ENCODE data around the gene GTF3C5. TPM values are rescaled to one million over a fixed set of nuclear protein-coding genes. Genes with fewer than 3 reads are reported as not detected.

Gene GTF3C5
- total and polyA plus RNA-seq, 9 donors: 32.3 to 71.6 (median 52.2) TPM

DNA sequence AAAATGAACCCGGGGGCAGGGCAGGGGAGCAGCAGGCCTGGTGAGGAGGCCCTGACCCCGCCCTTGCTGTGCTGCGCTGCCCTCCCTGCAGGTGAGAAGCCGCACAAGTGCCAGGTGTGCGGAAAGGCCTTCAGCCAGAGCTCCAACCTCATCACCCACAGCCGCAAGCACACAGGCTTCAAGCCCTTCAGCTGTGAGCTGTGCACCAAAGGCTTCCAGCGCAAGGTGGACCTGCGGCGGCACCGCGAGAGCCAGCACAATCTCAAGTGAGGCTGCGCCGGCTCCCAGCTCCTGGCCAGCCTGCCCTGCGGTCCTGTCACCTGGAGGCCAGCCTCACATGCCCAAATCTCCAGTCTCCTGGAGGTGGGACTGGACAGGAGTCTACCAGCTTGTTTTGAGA is 40.0 kb upstream of the GTF3C5 start:
- TF ChIP-seq POLR2A (IDR thresholded peaks at IDR 0.05): no peak
- TF ChIP-seq, protein P1, sequence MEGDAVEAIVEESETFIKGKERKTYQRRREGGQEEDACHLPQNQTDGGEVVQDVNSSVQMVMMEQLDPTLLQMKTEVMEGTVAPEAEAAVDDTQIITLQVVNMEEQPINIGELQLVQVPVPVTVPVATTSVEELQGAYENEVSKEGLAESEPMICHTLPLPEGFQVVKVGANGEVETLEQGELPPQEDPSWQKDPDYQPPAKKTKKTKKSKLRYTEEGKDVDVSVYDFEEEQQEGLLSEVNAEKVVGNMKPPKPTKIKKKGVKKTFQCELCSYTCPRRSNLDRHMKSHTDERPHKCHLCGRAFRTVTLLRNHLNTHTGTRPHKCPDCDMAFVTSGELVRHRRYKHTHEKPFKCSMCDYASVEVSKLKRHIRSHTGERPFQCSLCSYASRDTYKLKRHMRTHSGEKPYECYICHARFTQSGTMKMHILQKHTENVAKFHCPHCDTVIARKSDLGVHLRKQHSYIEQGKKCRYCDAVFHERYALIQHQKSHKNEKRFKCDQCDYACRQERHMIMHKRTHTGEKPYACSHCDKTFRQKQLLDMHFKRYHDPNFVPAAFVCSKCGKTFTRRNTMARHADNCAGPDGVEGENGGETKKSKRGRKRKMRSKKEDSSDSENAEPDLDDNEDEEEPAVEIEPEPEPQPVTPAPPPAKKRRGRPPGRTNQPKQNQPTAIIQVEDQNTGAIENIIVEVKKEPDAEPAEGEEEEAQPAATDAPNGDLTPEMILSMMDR (IDR thresholded peaks at IDR 0.05): no peak
- no peak for TF ChIP-seq EP300 (IDR thresholded peaks at IDR 0.05)
- 89 to 90% (median 90%) methylated on average over 10 to 14 of the region's 14 CpGs for WGBS, 3 donors
- no peaks in the 10 kb centered on the region for H3K27me3 ChIP-seq
- H3K4me3 ChIP-seq: no peak overlapping the region
- no peaks in the 10 kb centered on the region for H3K9me3 ChIP-seq
- no peak for DNase-seq
- intact Hi-C loops (cut with DNase I): no loop called here
- no peak overlapping the region for H3K27ac ChIP-seq
- H3K4me1 ChIP-seq (ENCODE audit: insufficient read depth): no peaks in the 10 kb centered on the region
- H3K36me3 ChIP-seq: no peaks in the 10 kb centered on the region

DNA sequence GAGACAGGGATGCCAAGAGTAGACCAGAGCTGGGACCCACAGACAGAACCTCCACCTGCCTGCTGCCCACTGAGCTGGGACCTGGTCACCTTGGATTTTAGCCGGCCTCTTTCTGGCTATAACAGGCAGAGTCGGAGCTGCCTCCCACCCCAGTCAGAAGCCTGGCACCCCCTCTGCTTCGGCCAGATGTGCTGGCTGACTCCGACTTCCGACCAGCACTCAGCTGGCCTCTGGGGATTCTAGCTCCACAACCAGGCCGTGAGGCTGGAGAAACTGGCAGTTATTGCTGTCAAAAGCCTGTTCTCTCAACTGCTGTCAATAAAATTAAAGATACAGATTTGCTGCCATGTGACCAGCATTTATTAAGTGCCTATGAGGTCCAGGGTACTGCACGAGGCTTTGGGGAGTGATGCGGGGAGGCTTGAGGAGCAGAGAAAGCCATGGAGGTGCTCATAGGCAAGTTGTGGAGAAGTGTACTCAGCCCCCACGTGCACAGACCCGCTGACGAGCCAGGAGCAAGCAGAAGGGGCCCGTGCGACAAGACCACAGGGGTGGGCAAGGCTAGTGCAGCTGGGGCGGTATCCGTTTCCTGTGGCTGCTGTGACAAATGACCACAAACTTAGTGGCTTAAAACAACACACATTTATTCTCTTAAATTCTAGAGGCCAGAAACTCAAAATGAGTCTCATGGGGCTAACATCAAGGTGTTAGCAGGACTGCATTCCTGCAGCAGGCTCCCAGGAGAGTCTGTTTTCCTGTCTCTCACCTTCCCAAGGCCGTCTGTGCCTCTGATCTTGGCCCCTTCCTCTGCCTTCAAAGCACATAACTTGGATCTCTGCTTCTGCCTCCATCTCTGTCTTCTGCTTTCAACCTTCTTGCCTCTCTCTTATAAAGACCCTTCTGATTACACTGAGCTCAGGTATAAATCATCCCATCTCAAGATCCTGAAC is 39.2 kb upstream of the GTF3C5 start:
- WGBS, 3 donors: 44% methylated on average over 16 of the region's 16 CpGs
- no peaks in the 10 kb centered on the region for H3K27me3 ChIP-seq

DNA sequence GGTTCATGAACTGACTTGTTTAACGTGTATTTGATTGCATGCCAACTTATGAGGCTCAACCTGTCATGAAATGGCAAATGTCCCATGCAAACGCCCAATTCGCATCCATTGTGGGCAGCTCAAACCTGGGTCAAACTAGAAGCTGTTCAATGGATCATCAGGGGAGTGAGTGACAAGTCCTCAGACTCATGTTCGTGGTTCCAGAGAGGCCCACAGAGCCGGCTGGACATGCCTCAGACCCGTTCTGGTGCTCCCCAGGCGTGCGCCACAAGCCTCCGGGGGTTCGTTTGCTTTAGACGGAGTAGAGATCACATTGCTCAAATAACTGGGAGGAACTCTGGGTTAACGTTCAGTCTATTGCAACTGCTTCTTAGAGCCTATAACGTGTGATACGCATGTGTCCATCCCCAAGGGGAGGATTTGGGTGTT is 37.3 kb upstream of the GTF3C5 start:
- Histone ChIP-seq H3K27me3 (no peaks in the 10 kb centered on the region), H3K27ac (no peak overlapping the region), H3K4me3 (no peak overlapping the region), H3K9me3 (no peaks in the 10 kb centered on the region), H3K4me1 (ENCODE audit: insufficient read depth) (no peaks in the 10 kb centered on the region), H3K36me3 (no peaks in the 10 kb centered on the region)
- TF ChIP-seq, protein P1 (IDR thresholded peaks at IDR 0.05): no peak
- TF ChIP-seq EP300 (IDR thresholded peaks at IDR 0.05): no peak
- TF ChIP-seq POLR2A (IDR thresholded peaks at IDR 0.05): no peak
- no peak for DNase-seq
- intact Hi-C loops (cut with DNase I): no loop called here
- 66 to 75% (median 74%) methylated on average over 14 of the region's 14 CpGs for WGBS, 3 donors

More for the DNA sequence above, 39.2 kb upstream of the GTF3C5 start:
- no peak for TF ChIP-seq POLR2A (IDR thresholded peaks at IDR 0.05)
- no peak for TF ChIP-seq EP300 (IDR thresholded peaks at IDR 0.05)
- TF ChIP-seq, protein P1 (IDR thresholded peaks at IDR 0.05): no peak
- H3K9me3 ChIP-seq: no peaks in the 10 kb centered on the region
- intact Hi-C loops (cut with DNase I): no loop called here
- DNase-seq: no peak
- H3K4me1 ChIP-seq (ENCODE audit: insufficient read depth): no peaks in the 10 kb centered on the region
- H3K27ac ChIP-seq: no peak overlapping the region
- no peak overlapping the region for H3K4me3 ChIP-seq
- no peaks in the 10 kb centered on the region for H3K36me3 ChIP-seq

DNA sequence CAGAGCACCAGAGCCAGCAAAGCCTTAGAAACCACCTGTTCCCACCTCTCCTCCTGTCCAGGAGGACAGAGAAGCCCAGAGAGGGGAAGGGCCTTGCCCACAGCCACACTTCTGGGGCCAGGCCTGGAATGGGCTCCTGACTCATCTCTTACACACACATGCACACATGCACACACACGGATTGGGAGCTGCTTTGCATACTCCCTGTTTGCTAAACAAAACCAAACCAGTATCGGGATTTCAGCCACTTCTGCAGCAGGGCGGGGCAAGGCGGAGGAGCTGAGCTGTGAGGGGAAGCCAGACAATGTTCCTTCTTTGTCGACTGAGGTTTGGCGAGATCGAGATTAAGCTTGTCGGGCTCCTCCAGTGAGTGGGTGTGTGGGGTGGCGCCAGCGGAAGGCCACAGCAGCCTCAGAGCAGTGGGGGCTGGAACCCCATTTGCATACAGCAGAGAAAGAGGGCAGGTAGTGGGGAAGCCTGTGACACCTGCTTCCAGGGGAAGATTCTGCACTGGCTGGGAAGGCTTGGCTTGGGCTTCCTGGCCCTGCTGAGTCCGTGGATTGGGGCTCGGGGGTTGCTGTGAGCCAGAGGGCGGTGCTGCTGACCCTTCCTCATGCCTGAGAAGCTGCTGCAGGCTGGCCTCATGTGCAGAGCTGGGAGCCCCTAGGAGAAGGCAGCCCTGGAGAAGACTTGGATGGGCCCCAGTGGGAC is 36.2 kb upstream of the GTF3C5 start:
- H3K9me3 ChIP-seq: no peaks in the 10 kb centered on the region
- intact Hi-C loops (cut with DNase I): no loop called here
- H3K4me3 ChIP-seq: no peak overlapping the region
- H3K27ac ChIP-seq: no peak overlapping the region
- no peaks in the 10 kb centered on the region for H3K4me1 ChIP-seq (ENCODE audit: insufficient read depth)
- H3K36me3 ChIP-seq: no peaks in the 10 kb centered on the region
- TF ChIP-seq POLR2A (IDR thresholded peaks at IDR 0.05) (no peak), EP300 (IDR thresholded peaks at IDR 0.05) (no peak)
- TF ChIP-seq, protein P1 (IDR thresholded peaks at IDR 0.05): no peak
- no peaks in the 10 kb centered on the region for H3K27me3 ChIP-seq
- 14 to 22% (median 17%) methylated on average over 13 of the region's 13 CpGs for WGBS, 3 donors
- DNase-seq: no peak

All from ovary (tissue), 9 donors.